ENCODE results near the gene LRP8.
A peak's percentile ranks its signal among the peaks of the same experiment; 100 is the strongest.
"Not testable (repeated sequence)": the region's sequence is repeated elsewhere in the genome, so short reads cannot be mapped to it uniquely, and the experiment has no call there.

Gene LRP8

DNA sequence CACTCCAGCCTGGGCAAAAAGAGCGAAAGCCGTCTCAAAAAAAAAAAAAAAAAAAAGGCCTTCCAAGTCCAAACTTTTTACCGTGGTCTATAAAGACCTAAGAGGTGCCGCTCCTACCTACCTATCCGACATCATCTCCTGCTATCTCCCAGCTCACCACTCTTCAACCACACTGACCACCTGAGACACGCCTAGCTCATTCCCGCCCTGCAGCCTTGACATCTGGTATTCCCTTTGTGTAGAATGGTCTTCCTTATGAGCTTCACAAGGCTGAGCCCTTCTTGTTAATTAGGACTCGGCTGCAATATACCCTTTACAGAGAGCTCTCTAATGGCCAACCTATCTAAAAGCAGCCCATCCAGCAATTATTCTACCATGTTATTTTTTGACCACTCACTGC is 90.2 kb downstream of the LRP8 start:
- no peak for DNase-seq (ENCODE audit: extremely low read depth in 1 of 2, low read depth in 1 of 2)

DNA sequence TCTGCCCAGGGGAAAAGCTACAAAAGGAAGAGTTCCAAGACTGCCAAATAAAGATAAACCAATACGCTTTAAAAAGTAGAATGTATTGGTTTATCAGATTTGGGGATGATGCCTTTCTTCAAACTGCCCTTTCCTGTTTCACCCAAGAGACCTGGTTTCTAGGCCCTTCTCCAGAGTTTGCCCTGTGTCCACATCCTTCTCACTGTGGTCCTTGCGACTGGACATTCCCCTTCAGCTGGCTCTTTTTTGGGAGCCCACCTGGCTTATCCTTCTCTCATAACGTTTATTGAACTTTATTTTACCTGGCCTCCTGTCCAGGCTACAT is 106.9 kb downstream of the LRP8 start:
- DNase-seq (ENCODE audit: extremely low read depth in 1 of 2, low read depth in 1 of 2), result no peak

DNA sequence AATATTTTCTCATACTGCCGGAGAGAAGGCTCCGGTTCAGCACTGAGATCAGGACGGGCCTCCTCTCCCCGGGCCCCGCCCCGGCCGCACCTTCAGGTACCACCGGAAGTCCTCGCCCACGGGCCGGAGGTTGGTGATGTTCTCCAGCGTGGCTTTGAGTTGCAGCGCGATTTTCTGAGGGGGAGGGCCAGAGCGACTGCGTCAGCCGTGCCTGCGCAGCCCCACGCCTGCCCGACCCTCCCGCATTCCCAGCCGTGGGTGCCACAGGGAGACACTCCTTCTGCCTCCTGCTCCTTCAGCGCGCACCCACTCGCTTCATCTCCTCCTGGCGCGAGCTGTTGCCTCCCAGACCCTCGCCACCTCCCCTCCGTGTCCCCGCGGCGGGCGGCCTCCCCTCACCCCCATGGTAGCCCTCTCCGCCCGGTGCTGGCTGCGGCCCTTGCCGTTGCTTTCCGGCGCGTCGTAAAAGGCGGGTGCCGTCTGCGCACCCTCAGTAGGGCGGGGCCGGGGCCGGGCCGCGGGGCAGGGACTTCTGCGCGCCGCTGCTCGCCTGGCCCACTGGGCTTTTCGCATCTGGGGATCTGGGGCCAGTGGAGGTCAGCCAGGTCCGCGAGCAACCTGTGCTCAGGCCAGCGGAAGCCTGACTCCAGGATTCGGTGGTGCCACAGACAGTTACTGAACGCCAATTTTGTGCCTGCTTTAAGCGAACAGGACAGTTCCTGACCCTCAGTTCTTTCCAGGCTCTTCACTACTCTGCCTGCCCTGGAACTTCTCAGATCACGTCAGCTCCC is 107.5 kb downstream of the LRP8 start, which contains the start of gene CZIB:
CZIB (minus strand) TSS at position 464 of the 791 bp plus-strand sequence; CDS start at position 405, 59 bp downstream.
- DNase-seq (ENCODE audit: extremely low read depth in 1 of 2, low read depth in 1 of 2), result peak; percentile 73 to 90

DNA sequence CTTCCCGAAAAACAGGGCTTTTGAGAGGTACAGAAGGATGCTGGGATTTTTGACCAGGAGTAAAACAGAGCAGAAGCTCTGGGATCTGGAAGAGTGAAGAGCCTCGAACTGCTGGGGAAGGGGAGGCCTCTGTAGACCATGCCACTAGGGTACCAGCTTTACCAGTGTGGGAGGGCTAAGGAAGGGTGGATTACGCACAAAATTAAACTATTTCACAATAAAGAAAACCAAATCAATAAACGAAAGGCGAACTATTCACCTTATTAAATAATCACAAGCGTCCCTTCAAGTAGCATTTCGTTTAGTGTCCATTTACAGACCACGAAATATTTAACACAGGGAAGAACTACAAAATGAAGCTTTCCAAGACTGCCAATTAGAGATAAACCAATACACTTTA is 108.2 kb downstream of the LRP8 start:
- no peak for DNase-seq (ENCODE audit: extremely low read depth in 1 of 2, low read depth in 1 of 2)

DNA sequence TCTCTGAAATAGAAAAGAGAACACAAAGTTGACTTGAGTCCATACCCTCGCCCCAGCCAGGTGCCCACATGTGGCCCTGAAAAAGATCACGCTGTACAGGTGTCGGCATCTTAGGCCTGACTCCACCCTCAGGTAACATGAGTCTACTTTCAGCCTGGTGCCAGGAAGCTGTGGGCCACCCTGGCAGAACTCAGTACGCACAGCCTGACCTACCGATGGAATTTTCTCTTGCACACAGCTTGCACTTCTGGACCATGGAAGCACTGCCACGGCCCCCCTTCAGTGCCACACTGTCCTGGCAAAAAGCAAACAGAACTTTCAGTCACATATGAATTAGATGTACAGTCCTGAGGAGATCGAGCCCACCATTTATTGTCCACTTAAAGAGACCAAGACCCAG is 109.7 kb downstream of the LRP8 start:
- no peak for DNase-seq (ENCODE audit: extremely low read depth in 1 of 2, low read depth in 1 of 2)

DNA sequence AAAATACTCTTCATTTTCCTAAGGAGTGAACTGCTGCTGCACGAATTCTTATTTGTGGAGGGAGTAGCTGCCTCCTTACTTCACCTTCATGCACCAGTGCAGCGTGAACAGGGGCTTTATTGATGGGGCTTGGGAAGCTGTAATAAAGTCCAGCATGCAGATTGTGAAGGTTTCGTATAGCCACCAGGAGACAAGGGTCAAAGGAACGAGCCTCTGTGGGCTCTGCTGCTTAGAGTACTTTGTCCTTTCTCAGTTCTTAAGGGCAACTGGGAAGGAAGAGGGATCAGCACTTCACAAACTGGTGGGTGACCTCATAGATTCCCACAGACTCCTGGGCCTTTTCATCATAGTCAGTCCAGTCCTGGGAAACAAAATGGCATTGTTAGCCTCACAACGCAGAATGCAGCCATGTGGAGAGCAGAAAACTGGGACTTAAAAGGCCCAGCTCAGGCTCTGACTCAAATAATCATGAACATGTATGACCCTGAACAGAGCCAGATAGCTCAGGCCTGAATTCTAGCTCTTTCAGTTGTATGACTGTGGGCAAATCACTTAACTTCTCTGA is 113.4 kb downstream of the LRP8 start:
- no peak for DNase-seq (ENCODE audit: extremely low read depth in 1 of 2, low read depth in 1 of 2)

DNA sequence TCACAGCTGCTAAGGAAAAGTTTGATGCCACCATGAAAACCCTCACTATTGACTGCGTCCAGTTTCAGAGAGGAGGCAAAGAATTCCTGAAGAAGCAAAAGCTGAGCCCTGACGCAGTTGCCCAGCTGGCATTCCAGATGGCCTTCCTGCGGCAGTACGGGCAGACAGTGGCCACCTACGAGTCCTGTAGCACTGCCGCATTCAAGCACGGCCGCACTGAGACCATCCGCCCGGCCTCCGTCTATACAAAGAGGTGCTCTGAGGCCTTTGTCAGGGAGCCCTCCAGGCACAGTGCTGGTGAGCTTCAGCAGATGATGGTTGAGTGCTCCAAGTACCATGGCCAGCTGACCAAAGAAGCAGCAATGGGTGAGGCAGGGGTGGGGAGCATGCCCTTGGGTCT is 116.9 kb downstream of the LRP8 start:
- no peak for DNase-seq (ENCODE audit: extremely low read depth in 1 of 2, low read depth in 1 of 2)

DNA sequence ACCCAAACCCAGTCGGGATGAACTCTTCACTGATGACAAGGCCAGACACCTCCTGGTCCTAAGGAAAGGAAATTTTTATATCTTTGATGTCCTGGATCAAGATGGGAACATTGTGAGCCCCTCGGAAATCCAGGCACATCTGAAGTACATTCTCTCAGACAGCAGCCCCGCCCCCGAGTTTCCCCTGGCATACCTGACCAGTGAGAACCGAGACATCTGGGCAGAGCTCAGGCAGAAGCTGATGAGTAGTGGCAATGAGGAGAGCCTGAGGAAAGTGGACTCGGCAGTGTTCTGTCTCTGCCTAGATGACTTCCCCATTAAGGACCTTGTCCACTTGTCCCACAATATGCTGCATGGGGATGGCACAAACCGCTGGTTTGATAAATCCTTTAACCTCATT is 117.5 kb downstream of the LRP8 start:
- no peak for DNase-seq (ENCODE audit: extremely low read depth in 1 of 2, low read depth in 1 of 2)

DNA sequence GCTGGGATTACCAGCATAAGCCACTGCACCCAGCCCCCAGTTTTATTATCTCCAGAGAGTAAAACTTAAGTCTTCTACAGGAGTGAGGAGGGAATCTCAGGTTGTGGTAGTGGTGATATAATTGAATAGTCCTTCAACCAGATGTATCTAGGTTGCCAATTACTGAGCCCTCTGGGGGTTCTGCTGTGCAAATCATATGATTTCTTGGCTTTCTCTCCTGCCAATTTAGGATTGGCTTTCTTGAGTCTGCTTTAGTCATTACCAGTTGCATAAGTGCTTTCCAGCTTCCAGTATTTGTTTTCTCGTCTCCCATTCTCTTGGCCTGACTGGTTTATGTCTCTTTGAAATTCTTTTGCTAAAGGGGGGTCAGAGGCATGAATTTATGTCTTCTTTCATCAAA is 120.1 kb downstream of the LRP8 start:
- DNase-seq (ENCODE audit: extremely low read depth in 1 of 2, low read depth in 1 of 2), result no peak

DNA sequence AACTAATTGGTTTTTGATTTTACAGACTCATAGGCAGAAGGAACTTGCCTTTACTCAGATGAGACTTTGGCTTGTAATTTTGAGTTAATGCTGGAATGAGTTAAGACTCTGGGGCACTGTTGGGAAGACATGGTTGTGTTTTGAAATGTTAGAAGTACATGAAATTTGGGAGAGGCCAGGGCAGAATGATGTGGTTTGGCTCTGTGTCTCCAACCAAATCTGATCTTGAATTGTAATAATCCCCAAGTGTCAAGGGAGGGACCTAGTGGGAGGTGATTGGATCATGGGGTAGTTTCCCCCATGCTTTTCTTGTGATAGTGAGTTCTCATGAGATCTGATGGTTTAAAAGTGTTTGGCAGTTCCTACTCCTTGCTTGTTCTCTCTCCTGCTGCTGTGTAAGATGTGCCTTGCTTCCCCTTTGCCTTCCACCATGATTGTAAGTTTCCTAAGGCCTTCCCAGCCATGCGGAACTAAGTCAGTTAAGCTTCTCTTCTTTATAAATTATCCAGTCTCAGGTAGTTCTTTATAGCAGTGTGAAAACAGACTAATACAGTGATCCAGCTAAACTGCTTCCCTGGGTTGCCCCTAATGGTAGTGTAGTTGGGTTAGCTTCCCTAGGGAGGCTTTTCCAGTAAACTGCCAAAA is 121.0 kb downstream of the LRP8 start:
- no peak for DNase-seq (ENCODE audit: extremely low read depth in 1 of 2, low read depth in 1 of 2)

DNA sequence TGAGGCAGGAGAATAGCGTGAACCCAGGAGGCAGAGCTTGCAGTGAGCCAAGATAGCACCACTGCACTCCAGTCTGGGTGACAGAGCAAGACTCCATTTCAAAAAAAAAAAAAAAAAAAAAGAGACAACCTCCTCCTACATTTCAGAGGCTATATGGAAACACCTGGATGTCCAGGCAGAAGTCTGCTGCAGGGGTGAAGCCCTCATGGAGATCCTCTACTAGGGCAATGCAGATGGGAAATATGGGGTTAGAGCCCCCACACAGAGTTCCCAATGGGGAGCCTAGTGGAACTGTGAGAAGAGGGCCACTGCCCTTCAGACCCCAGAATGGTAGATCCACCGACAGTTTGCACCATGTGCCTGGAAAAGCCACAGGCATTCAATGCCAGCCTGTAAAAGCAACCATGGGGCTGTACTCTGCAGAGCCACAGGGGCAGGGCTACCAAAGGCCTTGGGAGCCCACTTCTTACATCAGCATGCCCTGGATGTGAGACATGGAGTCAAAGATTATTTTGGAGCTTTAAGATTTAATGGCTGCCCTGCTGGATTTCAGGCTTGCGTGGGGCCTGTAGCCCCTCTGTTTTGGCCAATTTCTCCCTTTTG is 121.7 kb downstream of the LRP8 start:
- DNase-seq (ENCODE audit: extremely low read depth in 1 of 2, low read depth in 1 of 2), result not testable (repeated sequence)

DNA sequence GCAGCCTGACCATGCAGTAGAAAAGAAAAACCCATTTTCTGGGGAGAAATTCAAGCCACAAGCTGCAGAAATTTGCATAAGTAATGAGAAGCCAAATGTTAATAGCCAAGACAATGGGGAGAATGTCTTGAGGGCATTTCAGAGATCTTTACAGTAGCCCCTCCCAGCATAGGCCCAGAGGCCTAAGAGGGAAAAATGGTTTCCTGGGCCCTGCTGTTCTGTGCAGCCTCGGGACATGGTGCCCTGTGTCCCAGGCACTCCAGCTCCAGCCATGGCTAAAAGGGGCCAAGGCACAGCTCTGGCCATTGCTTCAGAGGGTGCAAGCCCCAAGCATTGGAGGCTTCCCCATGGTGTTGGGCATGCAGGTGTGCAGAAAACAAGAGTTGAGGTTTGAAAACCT is 122.4 kb downstream of the LRP8 start:
- DNase-seq (ENCODE audit: extremely low read depth in 1 of 2, low read depth in 1 of 2), result not testable (repeated sequence)

DNA sequence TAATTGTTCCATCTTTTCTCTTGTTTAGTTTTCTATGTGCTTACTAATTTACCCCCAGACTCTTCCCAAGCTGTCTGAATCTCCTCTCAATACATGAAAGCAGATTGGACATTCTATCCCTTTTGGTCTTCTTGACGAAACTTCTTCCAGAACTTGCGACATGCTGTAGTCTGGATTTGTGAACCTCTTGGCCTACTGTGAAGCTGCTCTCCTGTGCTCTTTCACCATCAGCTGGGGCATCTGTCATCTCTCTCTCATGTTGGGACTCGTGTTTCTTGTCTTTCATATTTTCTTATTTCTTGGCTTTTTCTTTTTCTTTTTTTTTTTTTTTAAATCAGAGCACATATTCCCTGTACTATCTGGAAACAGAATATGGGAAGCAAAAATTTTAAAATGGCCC is 124.4 kb downstream of the LRP8 start:
- DNase-seq (ENCODE audit: extremely low read depth in 1 of 2, low read depth in 1 of 2), result no peak

DNA sequence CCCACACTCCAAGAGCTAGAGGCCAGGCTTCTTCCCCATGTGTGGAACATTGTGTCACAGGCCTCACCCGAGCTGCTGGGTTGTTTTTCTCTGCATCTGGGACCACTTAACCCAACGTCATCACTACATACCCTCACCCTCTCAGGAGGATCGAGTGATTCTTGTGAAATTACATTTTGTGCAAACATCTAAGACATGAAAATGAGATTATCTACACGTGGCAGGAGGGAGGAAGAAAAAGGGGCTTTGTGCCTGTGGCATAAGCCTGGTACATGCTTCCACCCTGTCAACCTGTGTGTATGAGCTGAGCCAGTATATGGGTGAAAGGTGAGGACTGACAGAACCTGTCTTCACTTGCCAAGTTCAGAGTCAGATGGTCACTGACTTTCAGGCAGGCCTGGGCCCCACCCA is 129.6 kb downstream of the LRP8 start:
- DNase-seq (ENCODE audit: extremely low read depth in 1 of 2, low read depth in 1 of 2), result no peak

DNA sequence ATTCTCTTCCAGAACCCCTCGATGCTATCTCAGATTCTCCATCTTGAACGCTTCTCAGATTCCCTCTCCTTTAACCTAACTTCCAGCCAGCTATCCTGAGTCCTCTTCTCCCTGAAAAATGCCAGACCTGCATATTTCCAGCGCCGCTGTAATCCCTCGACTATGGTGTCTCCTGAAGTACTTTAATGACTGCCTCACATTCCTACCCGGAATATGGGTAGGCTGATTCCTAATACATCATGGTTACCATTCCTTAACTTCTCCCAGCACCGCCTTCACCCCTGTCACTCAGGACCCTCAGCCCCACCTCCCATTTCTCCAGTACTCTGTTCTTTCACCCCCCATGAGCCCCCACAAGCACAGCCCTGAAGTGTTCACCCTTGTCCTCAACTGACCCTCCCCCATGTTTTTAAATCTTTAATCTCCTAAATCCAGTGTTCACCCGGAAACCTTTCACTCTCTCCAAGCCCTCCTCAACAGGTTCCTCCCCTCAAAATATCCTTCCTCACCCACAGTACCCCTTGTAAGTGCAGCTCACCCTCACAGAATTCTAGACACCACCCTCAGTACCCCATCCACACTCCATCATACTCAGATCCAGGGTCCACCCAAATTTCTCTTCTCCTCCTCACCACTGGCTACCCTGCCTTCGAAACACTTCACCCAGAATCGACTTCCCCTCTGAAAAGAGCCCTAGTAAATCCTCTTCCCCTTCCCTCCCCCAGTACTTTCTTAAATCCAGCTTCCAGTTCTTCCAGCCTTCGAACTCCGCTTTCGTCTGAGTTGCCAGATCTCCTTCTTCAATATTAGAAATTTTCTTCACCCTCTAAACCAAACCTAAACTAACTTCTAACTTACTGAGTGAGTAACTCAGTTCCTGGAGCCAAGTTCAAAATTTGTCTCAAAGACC is 130.3 kb downstream of the LRP8 start:
- no peak for DNase-seq (ENCODE audit: extremely low read depth in 1 of 2, low read depth in 1 of 2)

DNA sequence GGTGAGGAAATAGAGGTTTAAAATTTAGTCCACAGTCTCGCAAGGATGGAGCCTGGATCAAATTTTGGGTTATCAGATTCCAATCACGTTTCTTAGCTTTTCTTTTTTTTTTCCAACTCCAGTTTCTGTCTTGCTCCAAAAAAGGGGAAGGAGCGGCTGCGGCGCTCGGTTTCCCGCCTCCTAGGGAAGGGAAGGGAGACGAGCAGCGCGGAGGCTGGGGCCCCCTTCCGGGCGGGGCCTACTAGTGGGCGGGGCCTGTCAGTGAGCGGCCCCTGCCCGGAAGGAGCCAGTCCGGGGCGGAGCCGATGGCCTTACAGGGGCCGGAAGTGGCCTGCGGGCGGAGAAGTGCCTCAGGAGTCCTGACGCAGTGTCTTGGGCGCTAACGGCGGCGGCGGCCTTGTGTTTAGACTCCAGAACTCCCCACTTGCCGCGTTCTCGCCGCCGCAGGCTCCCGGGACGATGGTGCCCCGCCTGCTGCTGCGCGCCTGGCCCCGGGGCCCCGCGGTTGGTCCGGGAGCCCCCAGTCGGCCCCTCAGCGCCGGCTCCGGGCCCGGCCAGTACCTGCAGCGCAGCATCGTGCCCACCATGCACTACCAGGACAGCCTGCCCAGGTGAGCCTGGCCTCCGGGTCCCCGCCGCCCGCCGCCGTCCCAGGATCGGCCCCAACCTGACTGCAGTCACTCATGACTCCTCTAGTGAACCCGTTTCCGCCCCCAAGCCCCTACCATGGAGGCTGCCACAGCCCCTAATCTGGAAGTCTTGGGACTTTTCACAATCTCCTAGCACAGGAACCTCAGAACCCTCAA is 131.2 kb downstream of the LRP8 start, which contains the start of gene CPT2:
CPT2 (plus strand) TSS at position 340 of the 806 bp plus-strand sequence; CDS start at position 460, 120 bp downstream.
- peak; percentile 77 to 86 for DNase-seq (ENCODE audit: extremely low read depth in 1 of 2, low read depth in 1 of 2)

DNA sequence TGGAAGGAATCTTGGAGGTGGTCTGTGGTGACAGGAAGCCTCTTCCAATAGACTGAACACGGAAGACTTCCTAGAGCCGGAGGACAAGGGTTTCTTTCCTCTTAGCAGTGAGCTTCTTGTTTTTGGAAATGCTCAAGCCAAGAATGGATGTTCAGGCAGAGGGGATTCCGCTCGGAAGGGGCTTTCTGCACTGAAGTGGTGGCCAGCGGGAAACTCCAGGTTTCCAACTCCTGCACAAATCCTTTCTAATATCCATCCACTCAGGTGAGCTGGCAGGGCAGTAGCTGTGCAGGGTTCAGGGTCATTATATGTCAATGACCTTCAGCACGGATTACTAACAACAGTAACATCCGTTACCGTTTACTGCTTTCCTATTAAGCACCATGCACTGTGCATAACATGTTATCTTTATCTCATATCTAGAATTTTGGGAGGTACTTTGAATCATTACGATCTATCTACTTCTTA is 131.8 kb downstream of the LRP8 start:
- no peak for DNase-seq (ENCODE audit: extremely low read depth in 1 of 2, low read depth in 1 of 2)

DNA sequence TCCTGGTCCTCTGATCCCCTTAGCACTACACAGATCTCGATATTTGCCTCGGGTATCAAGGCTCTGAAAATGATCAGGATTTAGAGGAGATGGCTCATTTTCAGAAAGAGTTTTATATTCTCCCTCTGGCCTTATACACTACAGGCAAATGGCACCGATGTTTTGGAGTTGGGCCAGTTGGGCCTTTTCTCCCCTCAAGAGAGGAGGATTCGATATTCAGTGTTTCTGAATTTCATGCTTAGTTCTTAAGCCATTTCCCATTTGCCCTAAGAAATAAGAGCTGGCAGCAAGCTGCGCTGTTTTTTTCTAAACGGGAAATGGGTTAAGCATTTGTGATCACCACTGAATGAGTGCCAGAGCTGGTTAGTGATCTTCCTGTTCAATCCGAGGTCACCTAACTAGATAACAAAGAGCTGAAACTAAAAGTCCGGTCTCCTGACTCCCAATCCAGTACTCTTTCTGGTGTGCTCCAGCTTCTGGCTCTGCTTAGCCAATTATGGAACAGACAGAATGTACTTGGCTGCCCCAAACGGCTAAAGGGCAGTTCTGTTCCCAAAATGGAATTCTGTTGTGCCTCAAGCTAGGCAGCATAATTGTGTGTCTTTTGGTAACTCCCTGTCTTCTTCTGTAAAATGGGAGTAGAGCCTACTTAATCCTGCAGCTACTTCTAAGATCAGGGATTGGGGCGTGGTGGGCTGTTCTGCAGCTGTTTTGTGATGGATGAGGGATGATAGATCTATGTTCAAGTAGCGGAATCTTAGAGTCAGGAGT is 132.4 kb downstream of the LRP8 start:
- DNase-seq (ENCODE audit: extremely low read depth in 1 of 2, low read depth in 1 of 2), result no peak

All from activated CD8-positive, alpha-beta memory T cell treated with anti-CD3 and anti-CD28 coated beads for 1 hour (primary cell).